Natural killer cell treated with Interleukin-12 subunit alpha and Interleukin-12 subunit beta and Interleukin-15 and Interleukin-18, amount 100 ng/mL, for 72 hours (primary cell): ENCODE data around the gene HMCN2. TPM values are rescaled to one million over a fixed set of nuclear protein-coding genes. Genes with fewer than 3 reads are reported as not detected.
A peak's percentile ranks its signal among the peaks of the same experiment; 100 is the strongest.

Experiments
- ATAC-seq, 2 donors: fragments of 150-1000 bp; cut with Tn5 transposase in 1 of 2; sonication (Bioruptor Pico), chemical (Tn5 transposase) in 1 of 2; 2 replicates each; pipeline ENCODE4 v1.10.0; 2021
- DNase-seq: peaks from one replicate; pipeline ENCODE4 v3.0.0; 2022; ENCODE audit warnings: low spot score
- H3K27ac Mint-ChIP-seq, 2 donors: 1 replicate in 1 of 2; 2 replicates in 1 of 2; pipeline ENCODE4 v1.8.0; 2022; ENCODE audit warnings: mixed read lengths in 2 of 2, mild to moderate bottlenecking in 1 of 2, moderate library complexity in 1 of 2
- H3K27me3 Mint-ChIP-seq, 2 donors: 1 replicate in 1 of 2; 2 replicates in 1 of 2; pipeline ENCODE4 v1.8.0; 2022; ENCODE audit warnings: mixed read lengths in 2 of 2
- H3K36me3 Mint-ChIP-seq: one replicate; pipeline ENCODE4 v1.8.0; 2022; ENCODE audit warnings: mixed read lengths
- H3K4me1 Mint-ChIP-seq, 2 donors: 1 replicate in 1 of 2; 2 replicates in 1 of 2; pipeline ENCODE4 v1.8.0; 2022; ENCODE audit warnings: low read depth in 2 of 2, mixed read lengths in 2 of 2, mild to moderate bottlenecking in 1 of 2
- H3K4me3 Mint-ChIP-seq: one replicate; pipeline ENCODE4 v1.8.0; 2022; ENCODE audit warnings: mixed read lengths
- H3K9me3 Mint-ChIP-seq: 2 replicates; pipeline ENCODE4 v1.8.0; 2022; ENCODE audit warnings: mixed read lengths
- total RNA-seq, 2 donors: library from RNA; stranded (reverse); gene quantifications; one replicate each; pipeline ENCODE4 v1.2.3, GENCODE V29; 2022

HMCN2 gene
- total RNA-seq, 2 donors from 2014 or later, result not detected

DNA sequence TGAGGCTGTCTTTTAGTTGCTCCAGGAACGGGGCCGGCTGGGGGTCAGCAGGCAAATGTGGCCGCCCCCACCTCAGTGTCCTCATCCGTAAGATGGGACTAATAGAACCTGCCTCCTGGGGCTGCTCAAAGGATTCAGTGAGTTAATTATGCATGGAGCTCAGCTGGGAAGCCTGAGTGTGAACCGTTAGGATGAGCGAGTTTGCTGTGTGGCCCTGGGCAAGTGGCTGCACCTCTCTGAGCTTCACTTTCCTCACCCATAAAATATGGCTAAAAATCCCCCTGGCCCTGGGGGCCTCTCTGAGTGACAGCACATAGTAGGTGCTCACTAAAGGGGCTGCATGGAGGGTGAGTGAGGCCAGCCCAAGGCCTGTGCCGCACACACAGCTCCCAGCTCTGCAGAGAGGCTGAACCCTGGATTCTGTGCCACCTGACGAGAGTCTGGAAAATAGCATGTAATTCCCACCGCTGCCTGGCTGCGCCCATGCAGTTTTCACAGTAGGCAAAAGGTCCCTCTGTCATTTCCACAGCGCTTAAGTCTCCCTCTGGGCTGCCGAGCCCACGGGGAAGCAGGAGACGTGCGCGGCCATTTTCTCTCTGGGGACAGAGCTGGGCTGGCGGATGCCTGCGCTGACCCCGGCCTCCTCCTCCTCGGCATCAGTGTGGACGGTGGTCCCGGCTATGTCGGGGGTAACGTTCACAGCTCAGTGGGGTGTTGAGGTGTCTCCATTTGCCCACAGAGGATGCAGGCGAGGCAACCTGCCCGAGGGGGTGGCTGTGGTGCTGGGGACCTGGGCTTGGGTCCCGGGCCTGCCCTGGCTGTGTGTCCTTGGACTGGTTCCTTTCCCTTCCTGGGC lies 197.4 kb downstream of the HMCN2 start:
- ATAC-seq (no peak), DNase-seq (peak; percentile 46)
- H3K4me3 Mint-ChIP-seq, result no peak overlapping the region
- peaks cover 8 to 19% of the 10 kb centered on the region in 2 donors for H3K27me3 Mint-ChIP-seq
- H3K4me1 Mint-ChIP-seq, result no peaks in the 10 kb centered on the region
- H3K9me3 Mint-ChIP-seq, result no peaks in the 10 kb centered on the region
- H3K27ac Mint-ChIP-seq, result no peak overlapping the region
- no peaks in the 10 kb centered on the region for H3K36me3 Mint-ChIP-seq

GRCh38 chr9:130463763-130464745 lies 198.5 kb downstream of the HMCN2 start:
- Mint-ChIP-seq H3K27ac (no peak overlapping the region), H3K36me3 (no peaks in the 10 kb centered on the region), H3K9me3 (no peaks in the 10 kb centered on the region), H3K4me3 (no peak overlapping the region), H3K27me3 (peaks cover 8 to 20% of the 10 kb centered on the region in 2 donors), H3K4me1 (no peaks in the 10 kb centered on the region)
- DNase-seq (peak; percentile 39), ATAC-seq (no peak)

GRCh38 chr9:130465383-130466096 lies 200.0 kb downstream of the HMCN2 start:
- H3K36me3 Mint-ChIP-seq, result no peaks in the 10 kb centered on the region
- no peak for DNase-seq
- H3K27me3 Mint-ChIP-seq, result peaks cover 1 to 10% of the 10 kb centered on the region in 2 donors
- H3K9me3 Mint-ChIP-seq, result no peaks in the 10 kb centered on the region
- ATAC-seq, result no peak
- H3K4me3 Mint-ChIP-seq, result no peak overlapping the region
- no peaks in the 10 kb centered on the region for H3K4me1 Mint-ChIP-seq
- H3K27ac Mint-ChIP-seq, result no peak overlapping the region

GRCh38 chr9:130466537-130467217 lies 201.1 kb downstream of the HMCN2 start:
- H3K36me3 Mint-ChIP-seq, result no peaks in the 10 kb centered on the region
- ATAC-seq (no peak), DNase-seq (no peak)
- no peaks in the 10 kb centered on the region for H3K9me3 Mint-ChIP-seq
- H3K27me3 Mint-ChIP-seq, result peaks cover 0 to 18% of the 10 kb centered on the region in 2 donors
- H3K27ac Mint-ChIP-seq, result no peak overlapping the region
- no peaks in the 10 kb centered on the region for H3K4me1 Mint-ChIP-seq
- H3K4me3 Mint-ChIP-seq, result no peak overlapping the region

DNA sequence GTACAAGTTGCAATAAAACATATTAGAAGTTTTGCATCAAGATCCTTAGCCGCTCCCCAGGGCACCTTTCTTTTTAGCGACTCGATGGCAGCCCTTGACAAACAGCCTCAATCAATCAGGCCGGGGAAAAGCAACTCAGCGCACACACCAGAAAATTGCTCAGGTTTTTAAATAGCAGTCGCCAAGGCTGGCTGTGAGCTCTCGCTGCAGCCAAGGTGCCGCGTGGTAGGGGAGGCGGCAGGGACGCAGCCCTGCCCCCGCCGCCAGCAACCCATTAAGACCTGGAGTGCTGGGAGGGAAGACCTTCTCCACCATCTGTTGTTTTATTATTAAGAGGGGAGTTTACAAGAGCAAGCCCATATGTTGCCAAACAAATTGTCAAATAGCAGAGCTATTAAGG lies 201.8 kb downstream of the HMCN2 start:
- Mint-ChIP-seq H3K27me3 (peaks cover 0 to 19% of the 10 kb centered on the region in 2 donors), H3K36me3 (no peaks in the 10 kb centered on the region), H3K4me3 (no peak overlapping the region), H3K9me3 (no peaks in the 10 kb centered on the region), H3K27ac (no peak overlapping the region), H3K4me1 (no peaks in the 10 kb centered on the region)
- DNase-seq, result no peak
- ATAC-seq, result no peak

DNA sequence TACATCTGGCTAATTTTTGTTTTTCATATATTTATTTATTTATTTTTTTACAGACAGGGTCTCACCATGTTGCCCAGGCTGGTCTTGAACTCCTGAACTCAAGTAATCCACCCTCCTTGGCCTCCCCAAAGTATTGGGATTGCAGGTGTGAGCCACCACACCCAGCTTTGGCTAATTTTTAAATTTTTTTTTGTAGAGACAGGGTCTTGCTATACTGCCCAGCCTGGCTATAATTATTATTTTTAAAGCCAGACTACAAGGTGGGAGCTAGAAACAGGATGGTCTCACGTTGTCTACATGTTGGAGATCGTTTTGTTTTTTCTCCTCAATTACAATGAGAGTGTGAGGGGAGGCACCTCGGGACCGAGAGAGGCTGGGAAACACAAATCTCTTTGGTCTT lies 203.0 kb downstream of the HMCN2 start:
- Mint-ChIP-seq H3K9me3 (no peaks in the 10 kb centered on the region), H3K27me3 (peaks cover 0 to 21% of the 10 kb centered on the region in 2 donors), H3K4me1 (no peaks in the 10 kb centered on the region), H3K36me3 (no peaks in the 10 kb centered on the region), H3K4me3 (no peak overlapping the region), H3K27ac (no peak overlapping the region)
- no peak for DNase-seq
- no peak for ATAC-seq

DNA sequence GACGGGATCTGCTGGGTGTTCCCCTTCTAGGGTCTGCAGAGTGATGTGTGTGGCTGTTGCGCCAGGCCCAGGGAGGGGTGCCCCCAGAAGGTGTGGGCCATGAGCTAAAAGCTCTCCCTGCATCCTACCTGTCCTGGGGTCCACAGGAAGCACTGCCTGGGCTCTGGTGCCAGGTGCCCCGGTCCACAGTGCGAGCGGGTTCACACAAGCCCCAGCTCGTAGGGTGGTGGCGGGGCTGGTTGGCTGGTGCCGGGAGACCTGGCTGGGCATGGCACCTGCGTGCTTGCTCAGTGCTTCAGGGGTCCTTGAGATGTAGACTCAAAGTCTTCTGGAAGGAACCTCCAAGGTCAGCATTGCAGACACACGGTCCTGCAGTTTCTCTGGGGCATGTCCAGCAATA lies 204.7 kb downstream of the HMCN2 start:
- Mint-ChIP-seq H3K27me3 (peaks cover 0 to 23% of the 10 kb centered on the region in 2 donors), H3K4me1 (no peaks in the 10 kb centered on the region), H3K9me3 (no peaks in the 10 kb centered on the region), H3K4me3 (no peak overlapping the region), H3K36me3 (no peaks in the 10 kb centered on the region), H3K27ac (no peak overlapping the region)
- ATAC-seq (no peak), DNase-seq (no peak)

- H3K4me3 Mint-ChIP-seq, result no peak overlapping the region
- DNase-seq (no peak), ATAC-seq (no peak)
- no peak overlapping the region for H3K27ac Mint-ChIP-seq
- H3K9me3 Mint-ChIP-seq, result no peaks in the 10 kb centered on the region
- H3K4me1 Mint-ChIP-seq, result no peaks in the 10 kb centered on the region
- peaks cover 0 to 23% of the 10 kb centered on the region in 2 donors for H3K27me3 Mint-ChIP-seq
- H3K36me3 Mint-ChIP-seq, result no peaks in the 10 kb centered on the region
Observed at GRCh38 chr9:130470950-130471349, 205.4 kb downstream of the HMCN2 start.

- H3K4me3 Mint-ChIP-seq, result no peak overlapping the region
- H3K27me3 Mint-ChIP-seq, result peaks cover 0 to 23% of the 10 kb centered on the region in 2 donors
- no peaks in the 10 kb centered on the region for H3K4me1 Mint-ChIP-seq
- ATAC-seq (no peak), DNase-seq (no peak)
- H3K36me3 Mint-ChIP-seq, result no peaks in the 10 kb centered on the region
- no peaks in the 10 kb centered on the region for H3K9me3 Mint-ChIP-seq
- H3K27ac Mint-ChIP-seq, result no peak overlapping the region
Observed at GRCh38 chr9:130471411-130472183, 206.0 kb downstream of the HMCN2 start.

- Mint-ChIP-seq H3K9me3 (no peaks in the 10 kb centered on the region), H3K4me3 (no peak overlapping the region), H3K27me3 (peaks cover 0 to 23% of the 10 kb centered on the region in 2 donors), H3K4me1 (no peaks in the 10 kb centered on the region), H3K36me3 (no peaks in the 10 kb centered on the region), H3K27ac (no peak overlapping the region)
- ATAC-seq, result no peak
- no peak for DNase-seq
Observed at GRCh38 chr9:130472184-130472705, 206.7 kb downstream of the HMCN2 start.

DNA sequence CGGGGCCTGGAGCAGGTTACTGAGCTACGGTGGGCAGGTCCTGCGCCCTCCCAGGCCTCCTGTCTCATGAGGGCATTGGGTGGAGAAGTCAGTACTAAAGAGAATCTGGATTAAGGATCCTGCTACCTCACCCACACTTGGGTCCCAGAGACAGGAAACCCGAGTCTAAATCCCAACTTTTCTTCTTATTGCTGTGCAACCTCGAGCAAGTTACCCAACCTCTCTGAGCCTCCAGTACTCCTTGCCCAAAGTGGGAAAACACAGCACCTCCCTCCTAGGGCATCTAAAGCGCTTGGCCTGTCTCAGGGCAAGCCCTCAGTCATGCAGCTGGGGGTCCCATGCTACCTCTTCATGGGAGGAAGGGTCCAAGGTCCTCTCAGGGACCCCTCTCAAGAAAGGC lies 207.4 kb downstream of the HMCN2 start:
- no peaks in the 10 kb centered on the region for H3K9me3 Mint-ChIP-seq
- peaks cover 0 to 15% of the 10 kb centered on the region in 2 donors for H3K27me3 Mint-ChIP-seq
- no peaks in the 10 kb centered on the region for H3K36me3 Mint-ChIP-seq
- H3K27ac Mint-ChIP-seq, result no peak overlapping the region
- H3K4me1 Mint-ChIP-seq, result no peaks in the 10 kb centered on the region
- DNase-seq, result no peak
- H3K4me3 Mint-ChIP-seq, result no peak overlapping the region
- ATAC-seq, result no peak

DNA sequence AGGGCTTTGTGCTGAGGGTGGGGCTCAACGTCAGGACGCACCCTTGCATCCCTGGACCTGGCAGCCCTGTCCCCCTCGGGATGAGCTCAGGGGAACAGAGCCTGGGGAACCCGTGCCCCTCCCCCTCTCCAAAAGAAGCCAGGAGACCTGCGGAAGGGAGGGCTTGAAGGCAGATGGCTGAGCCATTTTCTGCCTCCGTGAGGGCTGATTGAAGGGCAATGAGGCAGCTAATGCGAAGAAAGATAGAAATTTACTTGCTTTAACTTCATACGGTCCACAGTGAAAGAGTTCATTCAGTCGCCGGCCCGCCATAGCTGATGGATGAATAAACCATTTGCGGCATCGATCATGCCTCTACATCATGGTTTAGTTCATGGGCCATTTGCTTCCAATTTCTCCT lies 208.0 kb downstream of the HMCN2 start:
- no peak for DNase-seq
- Mint-ChIP-seq H3K4me3 (no peak overlapping the region), H3K9me3 (no peaks in the 10 kb centered on the region), H3K36me3 (no peaks in the 10 kb centered on the region), H3K4me1 (no peaks in the 10 kb centered on the region), H3K27me3 (peaks cover 0 to 15% of the 10 kb centered on the region in 2 donors), H3K27ac (no peak overlapping the region)
- no peak for ATAC-seq
